ENCODE data around the gene LDLRAD3.

LDLRAD3 gene

DNA sequence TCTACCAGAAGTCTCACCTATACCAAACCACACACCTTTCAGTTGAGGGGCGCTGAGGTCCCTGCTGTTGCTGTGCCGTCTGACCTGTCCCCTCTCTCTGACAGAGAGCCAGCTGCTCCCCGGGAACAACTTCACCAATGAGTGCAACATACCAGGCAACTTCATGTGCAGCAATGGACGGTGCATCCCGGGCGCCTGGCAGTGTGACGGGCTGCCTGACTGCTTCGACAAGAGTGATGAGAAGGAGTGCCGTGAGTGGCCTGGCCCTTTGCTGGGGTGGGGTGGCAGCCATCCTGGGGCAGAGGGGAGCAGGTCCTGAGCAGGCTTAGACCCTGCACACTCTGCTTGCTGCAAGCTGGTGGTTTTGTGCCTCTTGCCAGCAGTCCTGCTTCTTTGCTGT, 92.1 kb downstream of the LDLRAD3 start:
- no peaks in the 10 kb centered on the region for H3K9me2 ChIP-seq (replicated peaks; ENCODE audit: low read depth, low read length)
- TF ChIP-seq, protein P1, sequence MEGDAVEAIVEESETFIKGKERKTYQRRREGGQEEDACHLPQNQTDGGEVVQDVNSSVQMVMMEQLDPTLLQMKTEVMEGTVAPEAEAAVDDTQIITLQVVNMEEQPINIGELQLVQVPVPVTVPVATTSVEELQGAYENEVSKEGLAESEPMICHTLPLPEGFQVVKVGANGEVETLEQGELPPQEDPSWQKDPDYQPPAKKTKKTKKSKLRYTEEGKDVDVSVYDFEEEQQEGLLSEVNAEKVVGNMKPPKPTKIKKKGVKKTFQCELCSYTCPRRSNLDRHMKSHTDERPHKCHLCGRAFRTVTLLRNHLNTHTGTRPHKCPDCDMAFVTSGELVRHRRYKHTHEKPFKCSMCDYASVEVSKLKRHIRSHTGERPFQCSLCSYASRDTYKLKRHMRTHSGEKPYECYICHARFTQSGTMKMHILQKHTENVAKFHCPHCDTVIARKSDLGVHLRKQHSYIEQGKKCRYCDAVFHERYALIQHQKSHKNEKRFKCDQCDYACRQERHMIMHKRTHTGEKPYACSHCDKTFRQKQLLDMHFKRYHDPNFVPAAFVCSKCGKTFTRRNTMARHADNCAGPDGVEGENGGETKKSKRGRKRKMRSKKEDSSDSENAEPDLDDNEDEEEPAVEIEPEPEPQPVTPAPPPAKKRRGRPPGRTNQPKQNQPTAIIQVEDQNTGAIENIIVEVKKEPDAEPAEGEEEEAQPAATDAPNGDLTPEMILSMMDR (conservative IDR thresholded peaks at IDR 0.05; ENCODE audit: low read length) = no peak
- TF ChIP-seq EZH2phosphoT487 (IDR thresholded peaks at IDR 0.05; ENCODE audit: borderline replicate concordance) = no peak
- H4K20me1 ChIP-seq (ENCODE audit: insufficient read depth, low read length, poor library complexity, severe bottlenecking) = no peaks in the 10 kb centered on the region
- H3K79me2 ChIP-seq (ENCODE audit: insufficient read depth, low read length) = no peaks in the 10 kb centered on the region
- no peak overlapping the region for H2AFZ ChIP-seq (ENCODE audit: low read length)
- H3K9ac ChIP-seq (ENCODE audit: low read depth, low read length, poor library complexity, severe bottlenecking) = no peak overlapping the region
- H3K9me3 ChIP-seq (ENCODE audit: insufficient read depth, low read depth, low read length) = no peaks in the 10 kb centered on the region
- no peaks in the 10 kb centered on the region for H3K36me3 ChIP-seq (ENCODE audit: insufficient read depth, low read length)
- H3K4me3 ChIP-seq (ENCODE audit: low read length, poor library complexity, severe bottlenecking) = no peak overlapping the region
- no peak overlapping the region for H3K4me2 ChIP-seq (ENCODE audit: low read depth, low read length, poor library complexity, severe bottlenecking)
- H3K4me1 ChIP-seq (ENCODE audit: insufficient read depth, low read length, poor library complexity, severe bottlenecking) = no peaks in the 10 kb centered on the region
- H3K27me3 ChIP-seq (ENCODE audit: insufficient read depth, low read length, poor library complexity, severe bottlenecking) = no peaks in the 10 kb centered on the region
- no peaks in the 10 kb centered on the region for H3F3A ChIP-seq (ENCODE audit: low read depth)

DNA sequence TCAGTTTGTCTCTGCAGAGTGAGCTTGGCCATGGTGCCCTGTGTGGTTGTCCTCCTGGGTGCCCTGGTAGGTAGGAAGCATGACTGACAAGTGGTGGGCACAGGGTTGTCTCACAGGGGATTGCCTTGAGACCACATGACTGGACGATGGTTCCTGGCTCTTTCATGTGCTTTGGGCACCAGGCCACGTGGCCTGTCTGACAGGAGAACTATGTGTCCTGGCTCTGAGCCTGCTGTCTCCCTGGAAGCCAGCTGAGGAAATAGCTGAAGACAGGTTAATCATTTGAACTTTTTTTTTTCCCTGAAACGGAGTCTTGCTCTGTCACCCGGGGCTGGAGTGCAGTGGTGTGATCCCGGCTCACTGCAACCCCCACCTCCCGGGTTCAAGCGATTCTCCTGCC, 93.2 kb downstream of the LDLRAD3 start:
- H4K20me1 ChIP-seq (ENCODE audit: insufficient read depth, low read length, poor library complexity, severe bottlenecking) = no peaks in the 10 kb centered on the region
- no peaks in the 10 kb centered on the region for H3K36me3 ChIP-seq (ENCODE audit: insufficient read depth, low read length)
- no peak overlapping the region for H3K4me2 ChIP-seq (ENCODE audit: low read depth, low read length, poor library complexity, severe bottlenecking)
- H3K9me3 ChIP-seq (ENCODE audit: insufficient read depth, low read depth, low read length) = no peaks in the 10 kb centered on the region
- H3K79me2 ChIP-seq (ENCODE audit: insufficient read depth, low read length) = no peaks in the 10 kb centered on the region
- H3K9ac ChIP-seq (ENCODE audit: low read depth, low read length, poor library complexity, severe bottlenecking) = no peak overlapping the region
- H2AFZ ChIP-seq (ENCODE audit: low read length) = no peak overlapping the region
- no peak for TF ChIP-seq EZH2phosphoT487 (IDR thresholded peaks at IDR 0.05; ENCODE audit: borderline replicate concordance)
- TF ChIP-seq, protein P1 (conservative IDR thresholded peaks at IDR 0.05; ENCODE audit: low read length) = no peak
- H3K4me1 ChIP-seq (ENCODE audit: insufficient read depth, low read length, poor library complexity, severe bottlenecking) = no peaks in the 10 kb centered on the region
- no peak overlapping the region for H3K4me3 ChIP-seq (ENCODE audit: low read length, poor library complexity, severe bottlenecking)
- H3K27me3 ChIP-seq (ENCODE audit: insufficient read depth, low read length, poor library complexity, severe bottlenecking) = no peaks in the 10 kb centered on the region
- no peaks in the 10 kb centered on the region for H3K9me2 ChIP-seq (replicated peaks; ENCODE audit: low read depth, low read length)
- no peaks in the 10 kb centered on the region for H3F3A ChIP-seq (ENCODE audit: low read depth)

- no peak overlapping the region for H3K4me3 ChIP-seq (ENCODE audit: low read length, poor library complexity, severe bottlenecking)
- H3K79me2 ChIP-seq (ENCODE audit: insufficient read depth, low read length) = no peaks in the 10 kb centered on the region
- no peaks in the 10 kb centered on the region for H3F3A ChIP-seq (ENCODE audit: low read depth)
- H3K9ac ChIP-seq (ENCODE audit: low read depth, low read length, poor library complexity, severe bottlenecking) = no peak overlapping the region
- TF ChIP-seq, protein P1 (conservative IDR thresholded peaks at IDR 0.05; ENCODE audit: low read length) = no peak
- TF ChIP-seq EZH2phosphoT487 (IDR thresholded peaks at IDR 0.05; ENCODE audit: borderline replicate concordance) = no peak
- no peaks in the 10 kb centered on the region for H4K20me1 ChIP-seq (ENCODE audit: insufficient read depth, low read length, poor library complexity, severe bottlenecking)
- H3K36me3 ChIP-seq (ENCODE audit: insufficient read depth, low read length) = no peaks in the 10 kb centered on the region
- H3K9me3 ChIP-seq (ENCODE audit: insufficient read depth, low read depth, low read length) = no peaks in the 10 kb centered on the region
- H3K4me2 ChIP-seq (ENCODE audit: low read depth, low read length, poor library complexity, severe bottlenecking) = no peak overlapping the region
- H3K27me3 ChIP-seq (ENCODE audit: insufficient read depth, low read length, poor library complexity, severe bottlenecking) = no peaks in the 10 kb centered on the region
- no peak overlapping the region for H2AFZ ChIP-seq (ENCODE audit: low read length)
- no peaks in the 10 kb centered on the region for H3K9me2 ChIP-seq (replicated peaks; ENCODE audit: low read depth, low read length)
- H3K4me1 ChIP-seq (ENCODE audit: insufficient read depth, low read length, poor library complexity, severe bottlenecking) = no peaks in the 10 kb centered on the region
Observed at GRCh38 chr11:36038541-36038940, 94.7 kb downstream of the LDLRAD3 start.

Measured in Loucy (cell line).